HepG2 (cell line): Measurements from ENCODE around the gene EYA2. TPM values are rescaled to one million over a fixed set of nuclear protein-coding genes. Genes with fewer than 3 reads are reported as not detected.

Experiments used
- ATAC-seq: fragments of 200-7000 bp; cut with Tn5 transposase; 3 replicates; pipeline ENCODE4 v1.9.1; 2020; ENCODE audit warnings: mild to moderate bottlenecking, moderate library complexity
- BruUV-seq: library from RNA; stranded (reverse); fragments of 400-500 nt; replicated peaks from 2 replicates; lab custom pipeline; 2021; lab: Mats Ljungman, UMichigan
- CTCF ChIA-PET: fragments of 300-600 bp; formaldehyde crosslinking; extraction: SDS; loops from one replicate; lab custom pipeline; 2021; ENCODE audit warnings: low total read pairs, inconsistent platforms, low intra/inter-chr PET ratio; lab: Yijun Ruan, JAX
- POLR2A ChIA-PET: fragments of 350-600 bp; sonication (Branson Sonifier 250); formaldehyde crosslinking; loops from one replicate; lab custom pipeline; 2020; ENCODE audit warnings: antibody characterized with exemption, inconsistent platforms; lab: Yijun Ruan, JAX
- DNase-seq: peaks from one replicate; pipeline ENCODE4 v3.0.0-alpha.2; 2015; ENCODE audit warnings: low spot score
- FAIRE-seq: peaks from 3 replicates; lab custom pipeline; 2011; peaks lifted over from hg19 to GRCh38; lab: Jason Lieb, UNC
- H2AFZ ChIP-seq: one replicate; pipeline ENCODE4 v1.6.1; 2011; ENCODE audit warnings: low read length, inconsistent platforms
- H3K27ac ChIP-seq: fragments of 300-600 bp; 3 replicates; pipeline ENCODE4 v1.8.0; 2011; ENCODE audit warnings: mixed run types, mild to moderate bottlenecking, mixed read lengths, low read length, inconsistent platforms; ENCODE audit not compliant: insufficient read depth; ENCODE audit errors: extremely low read length
- H3K27me3 ChIP-seq, 2 experiments: fragments of 200-600 bp in 1 of 2; 2 replicates in 1 of 2; 3 replicates in 1 of 2; pipeline versions ENCODE4 v1.6.0 to v1.8.0; 2011; ENCODE audit warnings: low read length in 2 of 2, mild to moderate bottlenecking in 2 of 2, moderate library complexity in 2 of 2, inconsistent platforms in 1 of 2; ENCODE audit not compliant: insufficient read depth in 2 of 2, control insufficient read depth in 1 of 2
- H3K36me3 ChIP-seq, 2 experiments: fragments of 200-600 bp in 1 of 2; replicated peaks in 1 of 2; 2 replicates in 1 of 2; 3 replicates in 1 of 2; pipeline versions ENCODE4 v1.5.1 to v1.8.0; 2011; ENCODE audit warnings: low read length in 2 of 2, inconsistent platforms in 1 of 2; ENCODE audit not compliant: insufficient read depth in 2 of 2, control insufficient read depth in 1 of 2
- H3K4me1 ChIP-seq: 2 replicates; pipeline ENCODE4 v1.5.1; 2012; ENCODE audit warnings: low read length, inconsistent platforms; ENCODE audit not compliant: insufficient read depth
- H3K4me2 ChIP-seq: 2 replicates; pipeline ENCODE4 v1.6.0; 2011; ENCODE audit warnings: low read depth, low read length, inconsistent platforms
- H3K4me3 ChIP-seq, 3 experiments: fragments of 200-600 bp in 1 of 3; sonication (generic), shearing (Covaris generic) in 1 of 3; replicated peaks in 1 of 3; 2 replicates each; pipeline ENCODE4 v1.5.1; 2011 to 2016; ENCODE audit warnings: low read length in 3 of 3, inconsistent platforms in 2 of 3, low read depth in 2 of 3, mild to moderate bottlenecking in 2 of 3, control low read depth in 1 of 3, mixed read lengths in 1 of 3; ENCODE audit not compliant: insufficient read depth in 1 of 3
- H3K79me2 ChIP-seq: one replicate; pipeline ENCODE4 v1.6.1; 2011; ENCODE audit warnings: low read length, inconsistent platforms; ENCODE audit not compliant: insufficient read depth
- H3K9ac ChIP-seq: 2 replicates; pipeline ENCODE4 v1.6.0; 2011; ENCODE audit warnings: mild to moderate bottlenecking, low read depth, low read length, inconsistent platforms; ENCODE audit not compliant: insufficient read depth
- H3K9me3 ChIP-seq: 2 replicates; pipeline ENCODE4 v1.5.1; 2012; ENCODE audit warnings: mild to moderate bottlenecking, low read length
- H4K20me1 ChIP-seq: 2 replicates; pipeline ENCODE4 v1.6.0; 2011; ENCODE audit warnings: inconsistent platforms, mild to moderate bottlenecking, low read length, moderate library complexity; ENCODE audit not compliant: insufficient read depth
- ATAD3A ChIP-seq: sonication (generic); formaldehyde crosslinking; IDR thresholded peaks from 2 replicates; pipeline ENCODE4 v1.4.0; 2020; ENCODE audit warnings: missing genetic modification reagents
- MEF2D ChIP-seq: sonication (generic); formaldehyde crosslinking; IDR thresholded peaks from 2 replicates; pipeline ENCODE4 v1.5.1; 2020; ENCODE audit warnings: mild to moderate bottlenecking, missing genetic modification reagents
- SIN3B ChIP-seq: fragments of 150-350 bp; IDR thresholded peaks from 2 replicates; pipeline ENCODE4 v1.6.1; 2014; ENCODE audit warnings: low read length
- TAF1 ChIP-seq: sonication (generic); formaldehyde crosslinking; IDR thresholded peaks from 2 replicates; pipeline ENCODE4 v1.4.0; 2020; ENCODE audit warnings: missing genetic modification reagents
- TCF7L2 ChIP-seq: IDR thresholded peaks from 2 replicates; pipeline ENCODE4 v1.6.1; 2011; ENCODE audit warnings: mild to moderate bottlenecking, low read depth, low read length, moderate library complexity
- TFAP4 ChIP-seq: sonication (generic); IDR thresholded peaks from 2 replicates; pipeline ENCODE4 v1.6.1; 2016; ENCODE audit warnings: low read depth, borderline replicate concordance
- ZNF263 ChIP-seq: sonication (generic); formaldehyde crosslinking; IDR thresholded peaks from 2 replicates; pipeline ENCODE4 v1.4.0; 2020; ENCODE audit warnings: missing genetic modification reagents
- ZNF292 ChIP-seq: sonication (generic); formaldehyde crosslinking; IDR thresholded peaks from 2 replicates; pipeline ENCODE4 v1.8.1; 2022; ENCODE audit warnings: mild to moderate bottlenecking, low read depth, missing genetic modification reagents, borderline replicate concordance
- ZNF318 ChIP-seq: sonication (generic); formaldehyde crosslinking; IDR thresholded peaks from 2 replicates; pipeline ENCODE4 v1.4.0; 2020; ENCODE audit warnings: mild to moderate bottlenecking, missing genetic modification reagents
- WGBS: methylation state at CpG from one replicate; pipeline ENCODE4 v1.1.6; 2017; ENCODE audit warnings: low lambda C conversion rate; 5-methylcytosine and 5-hydroxymethylcytosine counted together
- in situ Hi-C: cut with HindIII; loops from 2 replicates; pipeline ENCODE4 v1.10.0; 2017; ENCODE audit warnings: low pct_unique_long_range_greater_than_20kb; ENCODE audit not compliant: extremely low pct_ligation_motif_present
- intact Hi-C: fragments of 100-400 bp; cut with micrococcal nuclease; formaldehyde crosslinking; loops from one replicate; pipeline ENCODE4 v1.10.0; 2022; ENCODE audit not compliant: unreplicated experiment
- polyA plus RNA-seq, 8 experiments: library from polyadenylated mRNA; depleted of rRNA in 3 of 8; stranded (reverse) in 7 of 8; unstranded in 1 of 8; fragments of >200 nt; fragmentation: Illumina TruSeq in 4 of 8; extraction: Trizol in 4 of 8; gene quantifications; 2 replicates each; pipeline versions ENCODE4 v1.2.1 to v1.2.3, GENCODE V29; 2011 to 2016; ENCODE audit warnings: low read depth in 4 of 8, missing spikeins in 1 of 8, mixed read lengths in 1 of 8; ENCODE audit not compliant: insufficient read depth in 1 of 8
- total RNA-seq, 5 experiments: library from RNA; depleted of rRNA; stranded (reverse); fragments of >200 nt; fragmentation: Illumina TruSeq; extraction: Trizol; gene quantifications; 2 replicates each; pipeline ENCODE4 v1.2.3, GENCODE V29; 2016; ENCODE audit warnings: low read depth in 1 of 5
- TF ChIP-seq, protein P1 (sequence below): sonication (generic); formaldehyde crosslinking; IDR thresholded peaks from 2 replicates; pipeline ENCODE4 v1.4.0; 2020; ENCODE audit warnings: mild to moderate bottlenecking, low read depth, missing genetic modification reagents
- TF ChIP-seq, protein P2 (sequence below): sonication (generic); formaldehyde crosslinking; IDR thresholded peaks from 2 replicates; pipeline ENCODE4 v1.5.1; 2020; ENCODE audit warnings: missing genetic modification reagents, mild to moderate bottlenecking, borderline replicate concordance
- TF ChIP-seq, protein P3 (sequence below): sonication (generic); formaldehyde crosslinking; IDR thresholded peaks from 2 replicates; pipeline ENCODE4 v1.5.0; 2020; ENCODE audit warnings: missing genetic modification reagents

Gene EYA2
- total and polyA plus RNA-seq, 2 of the 13 experiments (the other 11 are each of a cell fraction or from before 2014, with no cell fraction given) = not detected

DNA sequence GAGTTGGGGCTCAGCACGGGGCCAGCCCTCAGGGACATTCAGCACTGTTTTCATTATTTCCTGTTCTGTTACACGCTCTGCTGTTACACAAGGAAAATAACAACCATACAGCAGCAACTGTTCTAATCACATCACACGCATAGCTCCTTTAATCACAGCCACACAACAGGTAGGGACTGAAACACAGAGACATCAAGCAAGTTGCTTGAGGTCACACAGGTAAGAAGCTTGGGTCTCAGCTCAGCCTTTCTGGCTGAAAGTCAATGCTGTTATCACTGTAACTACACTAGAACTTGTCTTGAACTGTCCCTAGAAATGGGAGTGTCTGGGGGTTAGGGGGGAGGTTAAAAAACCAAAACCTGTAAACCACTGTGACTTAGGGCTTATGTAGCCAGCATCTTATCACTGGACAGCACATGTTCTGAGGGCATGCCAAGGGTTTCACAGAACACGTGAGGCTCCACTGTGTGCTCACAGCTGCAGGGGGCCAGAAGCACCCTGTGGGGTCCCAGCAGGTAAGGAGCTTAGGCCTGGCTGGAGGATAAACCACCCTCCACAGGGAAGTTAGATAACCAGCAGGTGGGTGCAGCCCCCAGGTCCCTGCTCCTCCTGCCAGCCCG, 146.0 kb downstream of the EYA2 start:
- in situ Hi-C loops = no loop called here
- Histone ChIP-seq H4K20me1 (no peaks in the 10 kb centered on the region), H2AFZ (no peak overlapping the region), H3K27me3 (peaks cover 2 to 21% of the 10 kb centered on the region in 2 experiments; a peak in 4 of 5 replicates), H3K4me3 (no peak overlapping the region), H3K27ac (no peak overlapping the region), H3K79me2 (no peaks in the 10 kb centered on the region), H3K9ac (no peak overlapping the region), H3K36me3 (no peaks in the 10 kb centered on the region), H3K9me3 (no peaks in the 10 kb centered on the region), H3K4me2 (no peak overlapping the region), H3K4me1 (no peaks in the 10 kb centered on the region)
- BruUV-seq = no TSS peak
- 12% methylated on average over 5 of the region's 5 CpGs for WGBS
- DNase-seq (no peak), FAIRE-seq (no peak), ATAC-seq (no peak)
- intact Hi-C loops = no loop called here
- CTCF ChIA-PET = no interaction called here
- POLR2A ChIA-PET = no interaction called here
- no peak for TF ChIP-seq TFAP4
- TF ChIP-seq ZNF292 = no peak
- TF ChIP-seq, protein P1, sequence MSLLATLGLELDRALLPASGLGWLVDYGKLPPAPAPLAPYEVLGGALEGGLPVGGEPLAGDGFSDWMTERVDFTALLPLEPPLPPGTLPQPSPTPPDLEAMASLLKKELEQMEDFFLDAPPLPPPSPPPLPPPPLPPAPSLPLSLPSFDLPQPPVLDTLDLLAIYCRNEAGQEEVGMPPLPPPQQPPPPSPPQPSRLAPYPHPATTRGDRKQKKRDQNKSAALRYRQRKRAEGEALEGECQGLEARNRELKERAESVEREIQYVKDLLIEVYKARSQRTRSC (CRISPR knock-in tag) = no peak
- TF ChIP-seq, protein P2, sequence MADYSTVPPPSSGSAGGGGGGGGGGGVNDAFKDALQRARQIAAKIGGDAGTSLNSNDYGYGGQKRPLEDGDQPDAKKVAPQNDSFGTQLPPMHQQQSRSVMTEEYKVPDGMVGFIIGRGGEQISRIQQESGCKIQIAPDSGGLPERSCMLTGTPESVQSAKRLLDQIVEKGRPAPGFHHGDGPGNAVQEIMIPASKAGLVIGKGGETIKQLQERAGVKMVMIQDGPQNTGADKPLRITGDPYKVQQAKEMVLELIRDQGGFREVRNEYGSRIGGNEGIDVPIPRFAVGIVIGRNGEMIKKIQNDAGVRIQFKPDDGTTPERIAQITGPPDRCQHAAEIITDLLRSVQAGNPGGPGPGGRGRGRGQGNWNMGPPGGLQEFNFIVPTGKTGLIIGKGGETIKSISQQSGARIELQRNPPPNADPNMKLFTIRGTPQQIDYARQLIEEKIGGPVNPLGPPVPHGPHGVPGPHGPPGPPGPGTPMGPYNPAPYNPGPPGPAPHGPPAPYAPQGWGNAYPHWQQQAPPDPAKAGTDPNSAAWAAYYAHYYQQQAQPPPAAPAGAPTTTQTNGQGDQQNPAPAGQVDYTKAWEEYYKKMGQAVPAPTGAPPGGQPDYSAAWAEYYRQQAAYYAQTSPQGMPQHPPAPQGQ = no peak
- TF ChIP-seq TCF7L2 = no peak
- no peak for TF ChIP-seq MEF2D (CRISPR knock-in tag)
- TF ChIP-seq ZNF318 (CRISPR knock-in tag) = no peak
- TF ChIP-seq, protein P3, sequence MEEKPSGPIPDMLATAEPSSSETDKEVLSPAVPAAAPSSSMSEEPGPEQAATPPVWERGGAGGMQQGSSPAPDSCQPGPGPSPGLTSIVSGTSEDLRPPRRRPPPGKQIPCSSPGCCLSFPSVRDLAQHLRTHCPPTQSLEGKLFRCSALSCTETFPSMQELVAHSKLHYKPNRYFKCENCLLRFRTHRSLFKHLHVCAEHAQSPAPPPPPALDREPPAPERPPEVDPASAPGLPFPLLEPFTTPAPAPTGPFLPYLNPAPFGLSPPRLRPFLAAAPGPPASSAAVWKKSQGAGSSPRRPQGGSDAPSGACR (CRISPR knock-in tag) = no peak
- TF ChIP-seq ATAD3A (CRISPR knock-in tag) = no peak
- no peak for TF ChIP-seq SIN3B
- TF ChIP-seq TAF1 (CRISPR knock-in tag) = no peak
- no peak for TF ChIP-seq ZNF263 (CRISPR knock-in tag)
